IMR-90 (cell line): ENCODE measurements around the gene BPIFB2. TPM values are rescaled to one million over a fixed set of nuclear protein-coding genes. Genes with fewer than 3 reads are reported as not detected.
A peak's percentile ranks its signal among the peaks of the same experiment; 100 is the strongest.

Experiments
- ATAC-seq: fragments of 200-7000 bp; cut with Tn5 transposase; 2 replicates; pipeline ENCODE4 v1.9.1; 2020; ENCODE audit warnings: low read depth, mild to moderate bottlenecking, moderate library complexity
- BruUV-seq: library from RNA; stranded (reverse); fragments of 400-500 nt; replicated peaks from 2 replicates; lab custom pipeline; 2021; lab: Mats Ljungman, UMichigan
- CTCF ChIA-PET: fragments of 300-600 bp; formaldehyde crosslinking; extraction: SDS; loops from one replicate; lab custom pipeline; 2021; ENCODE audit warnings: antibody characterized with exemption; lab: Yijun Ruan, JAX
- POLR2A ChIA-PET: fragments of 300-600 bp; sonication (Branson Sonifier 250); formaldehyde crosslinking; loops from one replicate; lab custom pipeline; 2022; ENCODE audit warnings: antibody characterized with exemption; ENCODE audit not compliant: unreplicated experiment; lab: Charles Lee
- DNase-seq: peaks from one replicate; pipeline ENCODE4 v3.0.0; 2013
- H2AFZ ChIP-seq: replicated peaks from 2 replicates; pipeline ENCODE3; 2013; ENCODE audit warnings: low read length, mild to moderate bottlenecking; ENCODE audit not compliant: poor library complexity
- H2AK5ac ChIP-seq: 2 replicates; pipeline ENCODE4 v1.6.1; 2013; ENCODE audit warnings: low read depth, low read length, inconsistent platforms
- H2AK9ac ChIP-seq: replicated peaks from 2 replicates; pipeline ENCODE3; 2013; ENCODE audit warnings: mild to moderate bottlenecking, low read depth, low read length, moderate library complexity; ENCODE audit not compliant: poor library complexity
- H2BK120ac ChIP-seq: 2 replicates; pipeline ENCODE4 v1.6.1; 2013; ENCODE audit warnings: low read depth, low read length, inconsistent platforms
- H2BK15ac ChIP-seq: 3 replicates; pipeline ENCODE4 v1.6.1; 2013; ENCODE audit warnings: low read depth, low read length, inconsistent platforms
- H2BK20ac ChIP-seq: 2 replicates; pipeline ENCODE4 v1.6.1; 2013; ENCODE audit warnings: low read depth, mild to moderate bottlenecking, inconsistent platforms, low read length, moderate library complexity
- H2BK5ac ChIP-seq: 2 replicates; pipeline ENCODE4 v1.6.1; 2013; ENCODE audit warnings: mild to moderate bottlenecking, low read depth, low read length, inconsistent platforms; ENCODE audit not compliant: poor library complexity, severe bottlenecking
- H3K14ac ChIP-seq: replicated peaks from 2 replicates; pipeline ENCODE4 v1.6.1; 2013; ENCODE audit warnings: low read depth, low read length, inconsistent platforms
- H3K18ac ChIP-seq: 2 replicates; pipeline ENCODE4 v1.6.1; 2013; ENCODE audit warnings: low read depth, low read length, control low read depth
- H3K23ac ChIP-seq: 2 replicates; pipeline ENCODE4 v1.6.1; 2013; ENCODE audit warnings: low read depth, low read length, inconsistent platforms
- H3K27ac ChIP-seq: 2 replicates; pipeline ENCODE4 v1.5.1; 2013; ENCODE audit warnings: mild to moderate bottlenecking, control low read depth, low read length; ENCODE audit not compliant: insufficient read depth
- H3K27me3 ChIP-seq: 2 replicates; pipeline ENCODE4 v1.6.1; 2013; ENCODE audit warnings: low read length; ENCODE audit not compliant: control insufficient read depth, insufficient read depth
- H3K36me3 ChIP-seq: 2 replicates; pipeline ENCODE4 v1.6.1; 2013; ENCODE audit warnings: low read length, mixed read lengths; ENCODE audit not compliant: control insufficient read depth, insufficient read depth
- H3K4ac ChIP-seq: 2 replicates; pipeline ENCODE4 v1.6.1; 2013; ENCODE audit warnings: low read depth, low read length, inconsistent platforms
- H3K4me1 ChIP-seq: 2 replicates; pipeline ENCODE4 v1.6.1; 2013; ENCODE audit warnings: low read length, mixed read lengths; ENCODE audit not compliant: control insufficient read depth, insufficient read depth
- H3K4me2 ChIP-seq: 2 replicates; pipeline ENCODE4 v1.6.1; 2013; ENCODE audit warnings: low read depth, mild to moderate bottlenecking, control low read depth, low read length, moderate library complexity
- H3K4me3 ChIP-seq: 2 replicates; pipeline ENCODE4 v1.5.1; 2013; ENCODE audit warnings: low read depth, mild to moderate bottlenecking, control low read depth, low read length, moderate library complexity; ENCODE audit not compliant: insufficient read depth
- H3K56ac ChIP-seq: 2 replicates; pipeline ENCODE4 v1.6.1; 2013; ENCODE audit warnings: low read length, inconsistent platforms; ENCODE audit not compliant: insufficient read depth; ENCODE audit errors: extremely low read depth
- H3K79me1 ChIP-seq, 2 experiments: 2 replicates each; pipeline ENCODE4 v1.6.1; 2013; ENCODE audit warnings: low read length in 2 of 2, inconsistent platforms in 1 of 2, low read depth in 1 of 2
- H3K9ac ChIP-seq: 2 replicates; pipeline ENCODE4 v1.6.1; 2013; ENCODE audit warnings: low read depth, low read length, control low read depth
- H3K9me1 ChIP-seq: 2 replicates; pipeline ENCODE4 v1.6.1; 2013; ENCODE audit warnings: low read length, inconsistent platforms; ENCODE audit not compliant: insufficient read depth
- H3K9me3 ChIP-seq: 2 replicates; pipeline ENCODE4 v1.6.1; 2013; ENCODE audit warnings: low read length; ENCODE audit not compliant: control insufficient read depth, insufficient read depth
- H4K20me1 ChIP-seq: 2 replicates; pipeline ENCODE4 v1.6.1; 2013; ENCODE audit warnings: low read length, inconsistent platforms; ENCODE audit not compliant: insufficient read depth
- H4K5ac ChIP-seq: 2 replicates; pipeline ENCODE4 v1.6.1; 2013; ENCODE audit warnings: mild to moderate bottlenecking, low read depth, low read length, control low read depth
- H4K8ac ChIP-seq, 2 experiments: 2 replicates each; pipeline ENCODE4 v1.6.1; 2013; ENCODE audit warnings: low read depth in 2 of 2, low read length in 2 of 2, control low read depth in 1 of 2, inconsistent platforms in 1 of 2
- H4K91ac ChIP-seq: 2 replicates; pipeline ENCODE4 v1.6.1; 2013; ENCODE audit warnings: low read depth, low read length, inconsistent platforms; ENCODE audit not compliant: insufficient read depth
- BHLHE40 ChIP-seq: fragments of 150-350 bp; IDR thresholded peaks from 2 replicates; pipeline ENCODE4 v1.6.1; 2016; ENCODE audit warnings: mild to moderate bottlenecking, low read depth, low read length
- CEBPB ChIP-seq: IDR thresholded peaks from 2 replicates; pipeline ENCODE4 v1.6.1; 2012; ENCODE audit warnings: low read depth, low read length, improper control_type of control experiment
- CHD1 ChIP-seq: IDR thresholded peaks from 2 replicates; pipeline ENCODE4 v1.6.1; 2012; ENCODE audit warnings: low read depth, low read length, improper control_type of control experiment
- ELK1 ChIP-seq: fragments of 150-350 bp; IDR thresholded peaks from 2 replicates; pipeline ENCODE4 v1.6.1; 2016; ENCODE audit warnings: low read depth, mild to moderate bottlenecking, low read length, moderate library complexity, borderline replicate concordance
- FOS ChIP-seq: fragments of 150-350 bp; IDR thresholded peaks from 2 replicates; pipeline ENCODE4 v1.6.1; 2016; ENCODE audit warnings: low read depth, low read length
- MAFK ChIP-seq: IDR thresholded peaks from 2 replicates; pipeline ENCODE4 v1.6.1; 2012; ENCODE audit warnings: low read depth, low read length, improper control_type of control experiment
- MAZ ChIP-seq: IDR thresholded peaks from 2 replicates; pipeline ENCODE4 v1.6.1; 2012; ENCODE audit warnings: low read depth, mild to moderate bottlenecking, low read length, improper control_type of control experiment, moderate library complexity, borderline replicate concordance
- MXI1 ChIP-seq: IDR thresholded peaks from 2 replicates; pipeline ENCODE4 v1.6.1; 2012; ENCODE audit warnings: low read depth, mild to moderate bottlenecking, low read length, moderate library complexity, borderline replicate concordance
- NFE2L2 ChIP-seq: fragments of 150-350 bp; IDR thresholded peaks from 2 replicates; pipeline ENCODE4 v1.6.1; 2016; ENCODE audit warnings: low read depth, mild to moderate bottlenecking, low read length
- POLR2A ChIP-seq: IDR thresholded peaks from 2 replicates; pipeline ENCODE4 v1.6.1; 2012; ENCODE audit warnings: mild to moderate bottlenecking, low read depth, low read length
- RAD21 ChIP-seq: IDR thresholded peaks from 2 replicates; pipeline ENCODE4 v1.6.1; 2012; ENCODE audit warnings: low read length, improper control_type of control experiment
- RCOR1 ChIP-seq: IDR thresholded peaks from 2 replicates; pipeline ENCODE4 v1.6.1; 2012; ENCODE audit warnings: mild to moderate bottlenecking, low read length, improper control_type of control experiment; ENCODE audit not compliant: insufficient replicate concordance
- RFX5 ChIP-seq: IDR thresholded peaks from 2 replicates; pipeline ENCODE4 v1.8.0; 2012; ENCODE audit warnings: low read depth, mild to moderate bottlenecking, low read length, moderate library complexity
- SMC3 ChIP-seq: fragments of 150-350 bp; IDR thresholded peaks from 2 replicates; pipeline ENCODE4 v1.6.1; 2016; ENCODE audit warnings: low read depth, mild to moderate bottlenecking, antibody characterized with exemption, low read length, moderate library complexity
- USF2 ChIP-seq: fragments of 150-350 bp; IDR thresholded peaks from 2 replicates; pipeline ENCODE4 v1.6.1; 2017; ENCODE audit warnings: mild to moderate bottlenecking, antibody characterized with exemption, low read length, low read depth
- WGBS, 2 experiments: methylation state at CpG; one replicate each; pipeline versions ENCODE4 v1.1.5 to v1.1.7; 2013; ENCODE audit warnings: missing lambda C conversion rate in 2 of 2; ENCODE audit not compliant: insufficient read length in 1 of 2; ENCODE audit errors: extremely low coverage in 2 of 2; 5-methylcytosine and 5-hydroxymethylcytosine counted together
- dilution Hi-C: fragments of 300-500 bp; cut with HindIII; formaldehyde crosslinking; loops from one replicate; pipeline ENCODE4 v1.14.3; 2018; ENCODE audit warnings: low sequenced_read_pairs; ENCODE audit not compliant: unreplicated experiment
- in situ Hi-C: fragments of 300-500 bp; cut with MboI; formaldehyde crosslinking; loops from 3 replicates; pipeline ENCODE4 v1.14.3; 2019; ENCODE audit warnings: low sequenced_read_pairs, inconsistent platforms, mixed read lengths
- intact Hi-C: fragments of 100-400 bp; cut with micrococcal nuclease; formaldehyde crosslinking; loops from 2 replicates; pipeline ENCODE4 v1.10.0; 2022
- polyA plus RNA-seq, 3 experiments: library from polyadenylated mRNA; depleted of rRNA; stranded (reverse); fragments of >200 nt; gene quantifications; 2 replicates each; pipeline ENCODE4 v1.2.3, GENCODE V29; 2012; ENCODE audit warnings: low replicate concordance in 1 of 3
- total RNA-seq: library from RNA; depleted of rRNA; stranded (reverse); fragments of >200 nt; gene quantifications from 2 replicates; pipeline ENCODE4 v1.2.3, GENCODE V29; 2012
- TF ChIP-seq, protein P1 (sequence below): conservative IDR thresholded peaks from 2 replicates; pipeline ENCODE4 v1.5.1; 2012; ENCODE audit warnings: mild to moderate bottlenecking, low read depth, low read length, improper control_type of control experiment

The BPIFB2 gene
- total and polyA plus RNA-seq, 2 of the 4 experiments (the other 2 are of a cell fraction), result not detected

DNA sequence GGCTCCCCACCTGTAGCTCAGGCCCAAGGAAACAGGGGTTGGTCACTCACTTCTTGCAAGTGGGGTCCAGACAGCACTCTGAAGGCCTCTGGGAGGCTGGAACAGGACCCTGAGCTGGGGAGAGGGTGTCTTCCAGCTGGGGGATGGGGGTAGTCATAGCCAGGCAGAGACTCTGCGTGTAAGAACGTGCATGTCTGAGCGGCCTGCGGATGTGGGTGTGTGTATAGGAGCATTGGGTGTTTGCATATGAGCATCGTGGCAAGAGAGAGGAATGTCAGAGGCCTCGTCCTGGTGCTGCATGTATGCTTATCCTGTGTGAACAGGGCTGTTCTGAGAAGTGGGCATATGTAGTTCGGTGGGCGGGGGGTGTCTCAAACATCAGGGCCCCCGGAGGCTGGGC lies 58.3 kb downstream of the BPIFB2 start:
- Histone ChIP-seq H3K4ac (no peak overlapping the region), H2BK5ac (no peak overlapping the region), H2BK15ac (no peak overlapping the region), H3K4me2 (no peak overlapping the region), H3K4me3 (no peak overlapping the region), H3K18ac (no peak overlapping the region), H3K23ac (no peak overlapping the region), H3K79me1 (no peaks in the 10 kb centered on the region), H3K56ac (no peak overlapping the region), H2BK20ac (no peak overlapping the region), H3K27me3 (peaks cover 12% of the 10 kb centered on the region), H3K27ac (no peak overlapping the region), H3K9ac (no peak overlapping the region), H3K9me3 (no peaks in the 10 kb centered on the region), H4K8ac (no peak overlapping the region), H2AK5ac (no peak overlapping the region), H3K36me3 (no peaks in the 10 kb centered on the region), H4K20me1 (no peaks in the 10 kb centered on the region), H2AK9ac (peak overlapping the region; percentile 26), H4K5ac (no peak overlapping the region), H2AFZ (no peak overlapping the region), H4K91ac (no peak overlapping the region), H3K14ac (no peak overlapping the region), H3K9me1 (no peaks in the 10 kb centered on the region), H3K4me1 (no peaks in the 10 kb centered on the region), H2BK120ac (no peak overlapping the region)
- DNase-seq, result no peak
- no TSS peak for BruUV-seq
- dilution Hi-C loops, result no loop called here
- WGBS, 2 experiments, result 18% methylated on average over 3 of the region's 9 CpGs; no CpG with 5 or more reads in 1 of the 2 experiments
- ATAC-seq, result no peak
- CTCF ChIA-PET, result no interaction called here
- in situ Hi-C loops, result no loop called here
- TF ChIP-seq USF2 (no peak), FOS (no peak), MAFK (no peak), RAD21 (no peak), CEBPB (no peak), ELK1 (no peak), BHLHE40 (no peak), CHD1 (no peak), SMC3 (no peak), RFX5 (no peak), MXI1 (no peak), MAZ (no peak), POLR2A (no peak), RCOR1 (no peak), NFE2L2 (no peak)
- TF ChIP-seq, protein P1, sequence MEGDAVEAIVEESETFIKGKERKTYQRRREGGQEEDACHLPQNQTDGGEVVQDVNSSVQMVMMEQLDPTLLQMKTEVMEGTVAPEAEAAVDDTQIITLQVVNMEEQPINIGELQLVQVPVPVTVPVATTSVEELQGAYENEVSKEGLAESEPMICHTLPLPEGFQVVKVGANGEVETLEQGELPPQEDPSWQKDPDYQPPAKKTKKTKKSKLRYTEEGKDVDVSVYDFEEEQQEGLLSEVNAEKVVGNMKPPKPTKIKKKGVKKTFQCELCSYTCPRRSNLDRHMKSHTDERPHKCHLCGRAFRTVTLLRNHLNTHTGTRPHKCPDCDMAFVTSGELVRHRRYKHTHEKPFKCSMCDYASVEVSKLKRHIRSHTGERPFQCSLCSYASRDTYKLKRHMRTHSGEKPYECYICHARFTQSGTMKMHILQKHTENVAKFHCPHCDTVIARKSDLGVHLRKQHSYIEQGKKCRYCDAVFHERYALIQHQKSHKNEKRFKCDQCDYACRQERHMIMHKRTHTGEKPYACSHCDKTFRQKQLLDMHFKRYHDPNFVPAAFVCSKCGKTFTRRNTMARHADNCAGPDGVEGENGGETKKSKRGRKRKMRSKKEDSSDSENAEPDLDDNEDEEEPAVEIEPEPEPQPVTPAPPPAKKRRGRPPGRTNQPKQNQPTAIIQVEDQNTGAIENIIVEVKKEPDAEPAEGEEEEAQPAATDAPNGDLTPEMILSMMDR, result no peak
- intact Hi-C loops, result no loop called here
- POLR2A ChIA-PET, result no interaction called here
